Measurements from ENCODE around the gene ARL8B. TPM values are rescaled to one million over a fixed set of nuclear protein-coding genes. Genes with fewer than 3 reads are reported as not detected.

ARL8B gene
- total and polyA plus RNA-seq, 2 of the 8 experiments (the other 6 are each of a cell fraction or from before 2014, with no cell fraction given), result 14.5 to 27.8 TPM

DNA sequence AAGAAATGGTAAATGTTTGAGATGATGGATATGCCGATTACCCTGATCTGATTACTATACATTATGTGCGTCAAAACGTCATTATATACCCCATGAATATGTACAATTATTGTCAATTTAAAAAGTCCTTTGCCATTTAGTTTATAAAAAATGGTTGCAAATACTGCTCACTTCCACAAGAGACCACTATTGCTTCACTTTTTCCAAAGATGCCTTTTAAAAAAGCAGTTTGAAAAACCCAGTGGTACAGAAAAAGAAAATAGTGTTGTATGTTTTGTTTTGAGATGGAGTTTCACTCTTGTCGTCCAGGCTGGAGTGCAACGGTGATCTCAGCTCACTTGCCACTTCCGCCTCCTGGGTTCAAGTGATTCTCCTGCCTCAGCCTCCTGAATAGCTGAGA, 104.7 kb downstream of the ARL8B start (continued):
- TF ChIP-seq, protein P1, sequence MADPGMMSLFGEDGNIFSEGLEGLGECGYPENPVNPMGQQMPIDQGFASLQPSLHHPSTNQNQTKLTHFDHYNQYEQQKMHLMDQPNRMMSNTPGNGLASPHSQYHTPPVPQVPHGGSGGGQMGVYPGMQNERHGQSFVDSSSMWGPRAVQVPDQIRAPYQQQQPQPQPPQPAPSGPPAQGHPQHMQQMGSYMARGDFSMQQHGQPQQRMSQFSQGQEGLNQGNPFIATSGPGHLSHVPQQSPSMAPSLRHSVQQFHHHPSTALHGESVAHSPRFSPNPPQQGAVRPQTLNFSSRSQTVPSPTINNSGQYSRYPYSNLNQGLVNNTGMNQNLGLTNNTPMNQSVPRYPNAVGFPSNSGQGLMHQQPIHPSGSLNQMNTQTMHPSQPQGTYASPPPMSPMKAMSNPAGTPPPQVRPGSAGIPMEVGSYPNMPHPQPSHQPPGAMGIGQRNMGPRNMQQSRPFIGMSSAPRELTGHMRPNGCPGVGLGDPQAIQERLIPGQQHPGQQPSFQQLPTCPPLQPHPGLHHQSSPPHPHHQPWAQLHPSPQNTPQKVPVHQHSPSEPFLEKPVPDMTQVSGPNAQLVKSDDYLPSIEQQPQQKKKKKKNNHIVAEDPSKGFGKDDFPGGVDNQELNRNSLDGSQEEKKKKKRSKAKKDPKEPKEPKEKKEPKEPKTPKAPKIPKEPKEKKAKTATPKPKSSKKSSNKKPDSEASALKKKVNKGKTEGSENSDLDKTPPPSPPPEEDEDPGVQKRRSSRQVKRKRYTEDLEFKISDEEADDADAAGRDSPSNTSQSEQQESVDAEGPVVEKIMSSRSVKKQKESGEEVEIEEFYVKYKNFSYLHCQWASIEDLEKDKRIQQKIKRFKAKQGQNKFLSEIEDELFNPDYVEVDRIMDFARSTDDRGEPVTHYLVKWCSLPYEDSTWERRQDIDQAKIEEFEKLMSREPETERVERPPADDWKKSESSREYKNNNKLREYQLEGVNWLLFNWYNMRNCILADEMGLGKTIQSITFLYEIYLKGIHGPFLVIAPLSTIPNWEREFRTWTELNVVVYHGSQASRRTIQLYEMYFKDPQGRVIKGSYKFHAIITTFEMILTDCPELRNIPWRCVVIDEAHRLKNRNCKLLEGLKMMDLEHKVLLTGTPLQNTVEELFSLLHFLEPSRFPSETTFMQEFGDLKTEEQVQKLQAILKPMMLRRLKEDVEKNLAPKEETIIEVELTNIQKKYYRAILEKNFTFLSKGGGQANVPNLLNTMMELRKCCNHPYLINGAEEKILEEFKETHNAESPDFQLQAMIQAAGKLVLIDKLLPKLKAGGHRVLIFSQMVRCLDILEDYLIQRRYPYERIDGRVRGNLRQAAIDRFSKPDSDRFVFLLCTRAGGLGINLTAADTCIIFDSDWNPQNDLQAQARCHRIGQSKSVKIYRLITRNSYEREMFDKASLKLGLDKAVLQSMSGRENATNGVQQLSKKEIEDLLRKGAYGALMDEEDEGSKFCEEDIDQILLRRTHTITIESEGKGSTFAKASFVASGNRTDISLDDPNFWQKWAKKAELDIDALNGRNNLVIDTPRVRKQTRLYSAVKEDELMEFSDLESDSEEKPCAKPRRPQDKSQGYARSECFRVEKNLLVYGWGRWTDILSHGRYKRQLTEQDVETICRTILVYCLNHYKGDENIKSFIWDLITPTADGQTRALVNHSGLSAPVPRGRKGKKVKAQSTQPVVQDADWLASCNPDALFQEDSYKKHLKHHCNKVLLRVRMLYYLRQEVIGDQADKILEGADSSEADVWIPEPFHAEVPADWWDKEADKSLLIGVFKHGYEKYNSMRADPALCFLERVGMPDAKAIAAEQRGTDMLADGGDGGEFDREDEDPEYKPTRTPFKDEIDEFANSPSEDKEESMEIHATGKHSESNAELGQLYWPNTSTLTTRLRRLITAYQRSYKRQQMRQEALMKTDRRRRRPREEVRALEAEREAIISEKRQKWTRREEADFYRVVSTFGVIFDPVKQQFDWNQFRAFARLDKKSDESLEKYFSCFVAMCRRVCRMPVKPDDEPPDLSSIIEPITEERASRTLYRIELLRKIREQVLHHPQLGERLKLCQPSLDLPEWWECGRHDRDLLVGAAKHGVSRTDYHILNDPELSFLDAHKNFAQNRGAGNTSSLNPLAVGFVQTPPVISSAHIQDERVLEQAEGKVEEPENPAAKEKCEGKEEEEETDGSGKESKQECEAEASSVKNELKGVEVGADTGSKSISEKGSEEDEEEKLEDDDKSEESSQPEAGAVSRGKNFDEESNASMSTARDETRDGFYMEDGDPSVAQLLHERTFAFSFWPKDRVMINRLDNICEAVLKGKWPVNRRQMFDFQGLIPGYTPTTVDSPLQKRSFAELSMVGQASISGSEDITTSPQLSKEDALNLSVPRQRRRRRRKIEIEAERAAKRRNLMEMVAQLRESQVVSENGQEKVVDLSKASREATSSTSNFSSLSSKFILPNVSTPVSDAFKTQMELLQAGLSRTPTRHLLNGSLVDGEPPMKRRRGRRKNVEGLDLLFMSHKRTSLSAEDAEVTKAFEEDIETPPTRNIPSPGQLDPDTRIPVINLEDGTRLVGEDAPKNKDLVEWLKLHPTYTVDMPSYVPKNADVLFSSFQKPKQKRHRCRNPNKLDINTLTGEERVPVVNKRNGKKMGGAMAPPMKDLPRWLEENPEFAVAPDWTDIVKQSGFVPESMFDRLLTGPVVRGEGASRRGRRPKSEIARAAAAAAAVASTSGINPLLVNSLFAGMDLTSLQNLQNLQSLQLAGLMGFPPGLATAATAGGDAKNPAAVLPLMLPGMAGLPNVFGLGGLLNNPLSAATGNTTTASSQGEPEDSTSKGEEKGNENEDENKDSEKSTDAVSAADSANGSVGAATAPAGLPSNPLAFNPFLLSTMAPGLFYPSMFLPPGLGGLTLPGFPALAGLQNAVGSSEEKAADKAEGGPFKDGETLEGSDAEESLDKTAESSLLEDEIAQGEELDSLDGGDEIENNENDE (IDR thresholded peaks at IDR 0.05; ENCODE audit: insufficient replicate concordance, low read length), result no peak
- TF ChIP-seq TCF12 (IDR thresholded peaks at IDR 0.05; ENCODE audit: low read depth, low read length) (no peak), ASH2L (IDR thresholded peaks at IDR 0.05; ENCODE audit: low read length) (no peak), RAD21 (IDR thresholded peaks at IDR 0.05 in 1 of 2, conservative IDR thresholded peaks at IDR 0.05 in 1 of 2; ENCODE audit: low read depth in 2 of 2, low read length in 2 of 2) (peak; percentile 54), YY1 (IDR thresholded peaks at IDR 0.05; ENCODE audit: low read depth, low read length) (no peak), TAF1 (IDR thresholded peaks at IDR 0.05; ENCODE audit: low read depth, low read length) (no peak), HDAC6 (IDR thresholded peaks at IDR 0.05; ENCODE audit: low read depth, low read length) (no peak), BRCA1 (IDR thresholded peaks at IDR 0.05; ENCODE audit: low read depth, low read length) (no peak)
- TF ChIP-seq, protein P2, sequence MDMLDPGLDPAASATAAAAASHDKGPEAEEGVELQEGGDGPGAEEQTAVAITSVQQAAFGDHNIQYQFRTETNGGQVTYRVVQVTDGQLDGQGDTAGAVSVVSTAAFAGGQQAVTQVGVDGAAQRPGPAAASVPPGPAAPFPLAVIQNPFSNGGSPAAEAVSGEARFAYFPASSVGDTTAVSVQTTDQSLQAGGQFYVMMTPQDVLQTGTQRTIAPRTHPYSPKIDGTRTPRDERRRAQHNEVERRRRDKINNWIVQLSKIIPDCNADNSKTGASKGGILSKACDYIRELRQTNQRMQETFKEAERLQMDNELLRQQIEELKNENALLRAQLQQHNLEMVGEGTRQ (IDR thresholded peaks at IDR 0.05; ENCODE audit: low read length), result no peak

Data from H1 (cell line).